Stimulated activated CD8-positive, alpha-beta memory T cell treated with anti-CD3 and anti-CD28 coated beads, Interleukin-15, amount 100 ng/mL, for 48 hours (primary cell): Measurements from ENCODE around the gene TBC1D22B.

Experiments
- DNase-seq, 2 donors: peaks; one replicate each; pipeline ENCODE4 v3.0.0-alpha.2; 2020; ENCODE audit warnings: low read depth in 2 of 2

Gene TBC1D22B, protein sequence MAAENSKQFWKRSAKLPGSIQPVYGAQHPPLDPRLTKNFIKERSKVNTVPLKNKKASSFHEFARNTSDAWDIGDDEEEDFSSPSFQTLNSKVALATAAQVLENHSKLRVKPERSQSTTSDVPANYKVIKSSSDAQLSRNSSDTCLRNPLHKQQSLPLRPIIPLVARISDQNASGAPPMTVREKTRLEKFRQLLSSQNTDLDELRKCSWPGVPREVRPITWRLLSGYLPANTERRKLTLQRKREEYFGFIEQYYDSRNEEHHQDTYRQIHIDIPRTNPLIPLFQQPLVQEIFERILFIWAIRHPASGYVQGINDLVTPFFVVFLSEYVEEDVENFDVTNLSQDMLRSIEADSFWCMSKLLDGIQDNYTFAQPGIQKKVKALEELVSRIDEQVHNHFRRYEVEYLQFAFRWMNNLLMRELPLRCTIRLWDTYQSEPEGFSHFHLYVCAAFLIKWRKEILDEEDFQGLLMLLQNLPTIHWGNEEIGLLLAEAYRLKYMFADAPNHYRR

DNA sequence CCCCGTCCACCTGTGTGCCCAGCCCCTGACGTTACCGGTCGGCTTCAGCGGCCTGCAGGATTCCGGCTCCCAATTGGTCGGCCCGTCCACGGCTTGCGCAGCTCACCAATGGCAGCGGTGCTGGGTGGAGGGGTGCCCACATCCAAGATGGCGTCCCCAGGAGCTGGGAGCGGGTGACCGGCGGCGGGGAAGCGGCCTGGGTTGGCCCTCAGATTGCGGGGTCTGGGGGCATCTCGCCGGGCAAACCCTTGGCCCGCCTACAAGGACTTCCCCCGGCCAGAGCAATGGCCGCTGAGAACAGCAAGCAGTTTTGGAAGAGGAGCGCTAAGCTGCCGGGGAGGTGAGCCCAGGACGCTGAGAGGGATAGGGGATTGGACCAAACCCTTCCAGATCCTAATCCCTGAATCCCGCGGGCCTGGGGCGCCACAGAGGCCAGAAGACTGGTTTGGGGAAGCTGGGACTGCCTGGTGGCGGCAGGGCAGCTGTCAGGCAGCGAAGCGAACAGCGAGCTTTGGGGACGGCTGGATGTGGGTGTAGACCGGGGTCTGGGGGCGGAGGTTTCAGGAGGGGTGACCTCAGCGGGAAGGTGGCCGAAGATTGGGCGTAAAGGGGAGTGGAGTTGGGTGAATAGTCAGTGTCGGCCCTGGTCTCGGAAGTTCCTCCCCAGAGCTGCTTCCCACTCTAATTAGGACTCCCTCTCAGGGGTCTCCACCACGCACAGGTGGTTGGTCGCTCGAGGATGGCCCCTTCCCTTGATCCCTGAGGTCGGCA is at the start of gene TBC1D22B, which contains the start of gene TMEM217:
TBC1D22B (plus strand) TSS at position 139 of the 771 bp plus-strand sequence; CDS start at position 285, 146 bp downstream.
TMEM217 (minus strand) TSS at position 511 of the 771 bp plus-strand sequence. CDS start 39,114 bp downstream, outside the sequence.
- peak; percentile 95 for DNase-seq

DNA sequence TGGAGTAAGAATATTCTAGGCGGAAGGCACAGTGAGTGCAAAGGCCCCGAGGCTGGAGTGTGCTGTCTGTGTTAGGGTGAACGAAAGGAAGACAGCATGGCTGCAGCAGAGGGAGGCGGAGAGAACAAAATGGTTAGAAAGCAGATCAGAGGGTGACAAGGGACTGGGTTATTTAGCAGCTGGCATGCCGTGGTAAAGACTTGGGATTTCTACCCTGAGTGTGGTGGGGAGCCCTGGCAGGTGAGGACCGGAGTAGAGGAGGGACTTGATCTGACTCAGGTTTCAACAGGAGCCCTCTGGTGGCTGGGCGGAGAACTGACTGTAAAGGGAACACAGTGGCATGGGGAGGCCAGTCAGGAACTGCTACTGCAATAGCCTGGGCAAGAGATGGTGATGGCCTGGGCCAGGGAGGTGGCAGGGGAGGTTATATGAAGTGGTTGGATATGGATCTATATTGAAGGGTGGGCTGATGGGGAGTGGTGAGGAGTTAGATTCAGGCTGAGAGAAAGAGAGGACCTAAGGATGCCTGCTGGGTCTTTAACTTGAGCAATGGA is 49.6 kb upstream of the TBC1D22B start:
- DNase-seq: peak; percentile 82

DNA sequence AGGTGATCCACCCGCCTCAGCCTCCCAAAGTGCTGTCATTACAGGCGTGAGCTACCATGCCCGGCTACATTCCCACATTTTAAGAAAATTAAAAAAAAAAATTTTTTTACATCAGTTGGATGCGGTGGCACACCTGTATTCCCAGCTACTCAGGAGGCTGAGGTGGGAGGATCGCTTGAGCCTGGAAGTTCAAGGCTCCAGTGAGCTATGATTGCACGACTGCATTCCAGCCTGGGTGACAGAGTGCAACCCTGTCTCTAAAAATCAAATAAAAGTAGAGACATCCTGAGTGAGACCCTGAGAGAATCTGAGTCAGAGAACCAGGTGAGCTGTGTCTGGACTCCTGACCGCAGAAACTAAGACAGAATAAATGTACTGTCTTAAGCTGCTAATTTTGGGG is 48.8 kb upstream of the TBC1D22B start:
- DNase-seq: no peak

DNA sequence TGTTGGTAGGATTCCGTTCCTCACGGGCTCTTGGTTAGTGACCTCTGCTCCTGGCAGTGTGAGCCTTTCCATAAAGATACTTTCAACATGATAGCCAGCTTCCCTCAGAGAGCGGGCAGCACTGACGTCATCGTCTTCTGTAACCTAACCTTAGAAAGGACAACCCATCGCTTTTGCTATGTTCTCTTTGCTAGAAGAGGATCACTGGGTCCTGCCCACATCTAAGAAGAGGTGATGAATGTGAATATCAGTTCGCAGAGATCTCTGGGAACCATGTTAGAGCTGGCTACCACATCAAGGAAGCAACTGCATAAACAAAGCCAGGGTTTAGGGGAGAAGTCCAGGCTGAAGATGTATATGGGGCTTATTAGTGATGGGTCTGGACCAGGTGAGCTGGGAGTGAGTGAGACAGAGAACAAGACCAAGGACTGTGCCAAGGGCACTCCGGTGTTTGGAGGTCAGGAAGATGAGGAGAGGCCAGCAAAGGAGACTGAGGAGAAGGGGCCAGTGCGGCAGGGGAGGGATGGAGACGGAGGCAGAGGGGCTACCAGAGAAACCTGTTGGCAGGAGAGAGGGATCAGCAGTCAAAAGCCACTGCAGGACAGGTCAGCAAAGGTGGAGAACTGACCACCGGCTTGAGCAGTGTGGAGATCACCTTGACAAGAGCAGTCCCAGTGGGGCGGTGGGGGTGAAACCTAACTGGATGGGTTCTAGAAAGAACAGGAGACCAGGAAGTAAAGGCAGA is 47.9 kb upstream of the TBC1D22B start:
- DNase-seq: no peak

DNA sequence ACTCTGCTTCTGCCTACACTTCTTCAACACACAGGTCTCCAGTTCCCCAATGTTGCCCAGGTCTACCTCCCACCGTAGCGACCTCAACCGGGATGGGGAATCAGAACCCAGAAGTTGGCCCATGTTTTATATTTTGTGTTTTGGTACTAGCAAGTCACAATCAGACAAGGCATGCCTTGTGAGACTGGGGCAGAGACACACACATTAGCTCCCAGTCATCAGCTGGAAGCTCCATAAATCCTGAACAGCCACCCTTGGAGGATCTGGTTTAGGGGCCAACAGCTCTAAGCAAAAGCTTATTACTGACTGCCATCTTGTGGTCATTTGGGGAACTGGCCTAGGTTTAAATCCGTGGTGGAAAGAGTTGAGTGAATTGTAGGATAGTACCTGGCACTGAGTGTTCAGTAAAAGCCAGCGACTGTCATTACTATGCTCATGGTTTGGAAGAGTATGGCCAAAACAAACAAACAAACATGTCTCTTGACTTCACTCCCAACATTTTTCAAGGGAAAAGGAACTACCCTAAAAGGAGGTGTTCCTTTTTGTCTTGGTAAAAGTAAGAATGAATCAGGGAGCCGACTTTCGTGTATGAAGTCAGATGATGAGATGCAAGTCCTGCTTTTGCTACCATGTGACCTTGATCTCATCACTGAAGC is 47.1 kb upstream of the TBC1D22B start:
- peak; percentile 46 to 55 for DNase-seq

DNA sequence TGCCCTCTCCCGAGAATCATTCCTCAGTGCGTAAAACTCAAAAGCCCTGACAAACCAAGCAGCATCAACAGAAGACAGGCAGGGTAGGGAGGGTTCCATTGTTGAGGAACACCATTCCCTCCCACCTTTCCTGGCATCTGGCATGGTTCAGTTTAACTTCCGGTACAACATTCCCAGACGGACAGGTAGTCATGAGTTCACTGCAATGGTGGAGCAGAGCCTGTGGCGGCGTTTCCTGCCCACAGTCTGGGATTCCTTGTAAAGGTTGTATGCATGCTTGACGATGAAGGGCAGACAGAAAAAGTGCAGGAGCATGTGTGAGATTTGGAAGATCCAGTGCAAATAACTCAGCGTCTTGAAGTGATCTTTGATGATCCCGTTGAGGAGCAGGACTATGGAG is 45.3 kb upstream of the TBC1D22B start:
- no peak for DNase-seq

DNA sequence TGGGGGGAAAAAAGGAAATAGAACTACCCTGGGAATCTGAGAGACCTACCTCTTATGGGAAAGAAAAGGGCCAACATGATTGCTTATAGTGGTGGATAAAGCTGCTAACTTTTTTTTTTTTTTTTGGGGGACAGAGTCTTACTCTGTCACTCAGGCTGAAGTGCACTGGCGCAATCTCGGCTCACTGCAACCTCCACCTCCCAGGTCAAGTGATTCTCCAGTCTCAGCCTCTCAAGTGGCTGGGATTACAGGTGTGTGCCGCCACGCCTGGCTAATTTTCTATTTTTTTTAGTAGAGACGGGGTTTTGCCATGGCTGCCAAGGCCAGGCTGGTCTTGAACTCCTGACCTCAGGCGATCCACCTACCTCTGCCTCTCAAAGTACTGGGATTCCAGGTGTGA is 39.5 kb upstream of the TBC1D22B start:
- no peak for DNase-seq

DNA sequence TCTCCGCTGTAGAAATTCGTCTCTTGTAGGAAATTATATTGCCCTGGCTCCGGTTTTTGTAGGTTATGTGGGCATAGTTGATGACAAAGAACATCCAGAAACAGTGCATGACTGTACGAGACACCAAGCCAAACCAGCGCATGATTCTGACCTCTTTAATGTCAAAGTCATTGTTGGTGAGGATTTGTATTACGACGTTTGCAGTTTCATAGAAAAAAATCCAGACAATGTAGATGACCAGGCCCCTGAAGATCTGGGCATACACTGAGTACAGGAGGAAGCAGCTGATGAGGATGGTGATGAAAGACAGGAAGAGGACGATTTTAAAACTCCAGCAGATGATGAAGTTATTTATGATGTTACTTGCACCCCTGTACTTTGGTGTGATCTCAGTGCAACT is 39.1 kb upstream of the TBC1D22B start:
- no peak for DNase-seq

DNA sequence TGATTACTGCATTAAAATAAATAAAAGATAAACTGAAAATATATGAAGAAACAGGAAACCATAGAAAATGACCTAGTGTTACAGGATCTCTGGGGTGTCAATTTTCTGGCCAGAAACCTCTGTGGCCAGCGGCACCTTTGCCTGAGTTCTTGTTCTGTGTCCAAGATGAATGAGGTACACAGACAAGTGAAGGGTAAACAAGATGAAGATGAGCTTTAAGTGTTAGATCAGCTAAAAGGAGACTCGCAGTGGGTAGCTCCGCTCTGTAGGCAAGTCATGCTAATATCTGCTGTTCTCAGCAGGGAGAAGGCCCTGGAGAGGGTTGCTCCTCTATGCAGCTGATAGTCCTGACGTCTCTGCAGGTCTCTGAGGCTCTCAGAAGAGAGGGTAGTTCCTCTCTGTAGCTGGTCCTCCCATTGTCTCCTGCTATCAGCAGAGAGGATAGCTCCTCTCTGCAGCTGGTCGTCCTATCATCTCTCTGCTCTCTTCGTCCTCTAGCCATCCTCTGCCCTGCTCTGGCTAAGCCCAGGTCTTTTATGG is 35.9 kb upstream of the TBC1D22B start:
- no peak for DNase-seq

DNA sequence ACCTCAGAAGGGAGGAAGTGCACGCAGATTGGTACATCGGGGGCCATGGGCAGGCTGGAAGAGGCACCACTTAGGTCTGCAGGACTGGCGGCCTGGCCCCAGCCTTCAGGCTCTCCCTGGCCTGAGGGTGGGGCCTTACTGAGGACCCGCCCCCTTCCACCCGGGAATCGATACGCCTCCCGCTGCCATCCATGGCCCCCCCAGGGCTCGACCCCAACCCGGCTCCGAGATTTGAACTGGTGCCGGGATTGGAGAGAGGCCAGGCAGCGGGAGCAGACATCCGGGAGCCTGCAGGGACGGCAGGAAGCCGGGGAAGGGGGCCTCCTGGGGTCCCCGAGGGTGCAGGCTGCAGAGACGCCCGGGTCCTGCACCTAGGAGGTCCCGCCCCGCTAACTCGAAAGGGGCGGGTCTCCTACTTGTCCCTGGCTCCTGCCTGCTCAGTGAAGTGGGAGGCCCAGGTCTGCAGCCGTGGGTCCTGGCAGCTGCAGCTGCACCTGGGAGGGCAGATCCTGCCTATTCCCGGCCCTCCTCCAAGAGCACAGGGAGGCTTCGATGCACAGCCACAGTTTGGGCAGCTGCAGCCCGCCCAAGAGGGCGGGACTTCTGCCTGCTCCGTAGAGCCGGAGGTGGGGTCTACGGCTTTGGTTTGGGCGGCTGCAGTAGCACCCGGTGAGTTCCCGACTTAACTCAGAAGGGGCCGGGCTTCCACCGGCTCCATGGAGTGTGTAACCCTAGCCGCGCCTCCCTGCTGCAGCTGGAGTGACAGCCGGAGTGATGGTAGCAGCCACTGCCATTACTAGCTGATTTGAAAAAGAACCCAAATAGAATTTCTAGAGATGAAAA is 35.2 kb upstream of the TBC1D22B start:
- DNase-seq: peak; percentile 56 to 74

DNA sequence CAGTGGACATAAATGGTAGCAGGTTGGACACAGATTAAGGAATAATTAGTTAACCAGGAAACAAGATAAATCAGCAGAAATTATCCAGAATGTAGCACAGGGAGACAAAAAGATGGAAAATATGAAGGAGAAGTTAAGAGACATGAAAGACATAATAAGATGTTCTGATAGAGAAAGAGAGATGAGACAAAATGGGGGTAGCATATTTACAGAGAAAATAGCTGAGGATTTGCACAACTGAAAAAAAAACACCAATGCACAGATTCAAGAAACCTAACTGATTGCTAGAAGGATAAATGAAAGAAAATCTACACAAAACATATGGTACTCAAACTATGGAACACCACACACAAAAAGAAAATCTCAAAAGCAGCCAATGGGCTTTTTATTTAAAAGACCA is 34.6 kb upstream of the TBC1D22B start:
- DNase-seq: no peak

DNA sequence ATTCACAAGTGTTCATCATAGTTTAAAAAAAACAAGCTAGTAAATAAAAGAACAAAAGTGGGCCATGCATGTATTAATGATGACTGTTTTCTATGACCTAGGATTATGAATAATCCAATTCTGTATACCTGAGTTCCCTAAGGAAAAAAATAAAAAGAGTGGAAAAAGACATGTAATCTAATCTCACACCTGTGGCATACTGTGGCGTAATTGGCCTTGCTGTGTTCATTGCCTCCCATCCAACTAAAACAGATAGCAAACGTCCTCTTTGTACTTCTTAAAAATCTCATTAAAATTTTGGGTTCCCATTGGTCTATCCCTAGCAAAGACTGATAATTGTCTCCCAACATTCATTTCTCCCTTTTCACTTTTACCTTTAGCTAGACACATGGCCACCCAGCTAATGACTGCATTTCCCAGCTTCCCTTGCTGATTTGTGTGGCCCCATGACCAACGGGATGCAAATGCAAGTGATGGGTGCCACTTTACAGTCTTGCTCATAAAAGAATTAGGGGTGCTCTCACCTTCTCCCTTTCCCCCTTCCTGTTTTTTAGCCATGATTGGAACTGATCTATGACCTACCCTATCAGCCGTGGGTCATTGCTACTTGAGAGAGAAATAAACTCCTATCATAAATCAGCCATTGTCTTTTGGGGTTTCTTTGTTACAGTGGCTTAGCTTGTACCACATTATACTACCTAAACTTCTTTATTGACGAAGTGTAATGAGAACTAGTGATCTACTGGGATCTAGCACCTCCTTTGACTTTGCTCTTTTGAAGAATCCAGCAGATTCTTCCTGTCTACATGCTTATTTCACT is 32.0 kb upstream of the TBC1D22B start:
- DNase-seq: no peak

DNA sequence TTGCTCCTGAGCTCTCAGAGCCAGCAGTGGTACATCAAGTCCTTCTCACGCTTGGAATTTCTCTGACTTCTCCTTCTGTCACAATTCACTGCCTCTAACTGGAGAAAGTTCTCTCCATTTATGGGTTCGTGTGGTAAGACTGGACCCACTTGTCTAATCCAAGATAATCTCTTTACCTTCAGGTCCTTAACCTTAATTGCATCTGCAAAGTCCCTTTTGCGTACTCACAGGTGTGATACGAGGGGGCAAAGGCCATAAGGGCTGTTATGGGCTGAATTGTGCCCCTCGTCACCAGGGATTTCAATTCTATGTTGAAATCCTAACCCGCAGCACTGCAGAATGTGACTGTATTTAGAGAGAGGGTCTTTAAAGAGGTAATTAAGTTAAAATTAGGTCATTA is 27.5 kb upstream of the TBC1D22B start:
- DNase-seq: no peak

DNA sequence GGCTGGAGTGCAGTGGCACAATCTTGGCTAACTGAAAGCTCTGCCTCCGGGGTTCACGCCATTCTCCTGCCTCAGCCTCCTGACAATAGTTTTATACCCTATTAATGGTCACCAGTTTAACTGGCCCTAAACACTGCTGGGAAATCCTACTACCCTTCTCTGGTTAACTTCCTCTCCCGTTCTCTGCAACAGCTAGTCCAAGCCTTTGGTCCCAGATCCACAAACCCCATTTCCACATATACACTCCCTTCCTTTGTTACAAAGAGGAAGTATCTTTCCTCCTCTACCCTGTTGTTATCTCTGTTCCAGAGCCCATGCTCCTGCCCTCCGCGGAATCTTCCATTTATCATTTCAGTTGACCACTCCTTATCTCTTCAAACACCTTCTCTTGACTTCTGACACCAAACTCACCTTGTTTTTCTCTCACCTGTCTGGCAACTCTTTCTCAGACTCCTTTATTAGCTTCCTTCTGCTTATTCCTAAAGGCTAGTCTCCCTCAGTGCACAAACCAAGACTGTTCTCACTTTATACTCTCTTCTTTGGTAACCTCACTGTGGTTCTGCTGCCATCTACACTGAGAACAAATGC is 25.0 kb upstream of the TBC1D22B start:
- no peak for DNase-seq

DNA sequence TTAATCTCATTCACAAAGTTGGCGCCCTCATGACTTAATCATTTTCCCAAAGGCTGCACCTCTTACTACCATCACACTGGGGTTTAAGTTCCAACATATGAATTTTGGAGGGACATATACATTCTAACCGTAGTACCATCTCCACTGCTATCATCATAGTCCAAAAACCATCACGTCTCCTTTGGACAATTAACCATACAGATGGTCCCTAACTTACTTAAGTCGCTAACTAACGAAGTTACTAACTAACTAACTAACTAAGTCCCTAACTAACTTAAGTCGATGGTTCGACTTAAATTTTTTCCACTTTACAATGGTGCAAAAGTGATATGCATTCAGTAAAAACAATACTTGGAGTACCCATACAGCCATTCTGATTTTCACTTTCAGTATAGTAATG is 24.0 kb upstream of the TBC1D22B start:
- no peak for DNase-seq

DNA sequence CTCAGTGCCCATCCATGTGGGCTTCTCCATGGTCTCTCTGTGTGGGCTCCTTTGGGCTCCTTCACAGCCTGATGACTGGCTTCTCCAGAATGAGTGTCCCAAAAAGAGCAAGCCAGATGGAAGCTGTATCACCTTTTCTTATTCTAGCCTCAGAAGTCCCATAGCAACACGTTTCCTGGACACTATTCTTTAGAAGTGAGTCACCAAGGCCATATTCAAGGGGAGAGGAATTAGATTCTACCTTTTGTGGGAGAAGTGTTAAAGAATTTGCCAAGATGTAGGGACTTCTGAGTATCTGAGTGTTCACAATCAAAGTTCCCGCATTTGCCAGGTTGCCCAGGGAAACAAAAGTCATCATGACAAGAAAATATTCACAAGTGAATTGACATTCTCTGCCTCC is 20.7 kb upstream of the TBC1D22B start:
- DNase-seq: no peak

DNA sequence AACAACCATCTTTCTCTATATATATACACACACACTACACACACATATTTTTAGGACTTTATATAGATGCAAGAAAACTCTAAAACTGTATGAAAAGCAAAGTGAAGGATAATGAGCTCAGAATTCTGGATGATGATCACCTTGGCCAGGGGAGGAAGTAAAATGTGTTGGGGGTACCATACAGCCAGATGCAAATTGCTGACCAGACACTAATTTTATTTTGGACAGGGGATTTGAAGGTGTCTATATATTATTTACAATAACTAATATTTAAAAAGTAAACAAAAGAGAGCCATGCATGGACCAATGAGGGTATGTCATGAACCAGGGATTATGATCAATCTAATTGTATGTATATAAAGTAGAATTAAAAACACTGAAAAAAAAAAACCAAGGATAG is 19.8 kb upstream of the TBC1D22B start:
- no peak for DNase-seq

DNA sequence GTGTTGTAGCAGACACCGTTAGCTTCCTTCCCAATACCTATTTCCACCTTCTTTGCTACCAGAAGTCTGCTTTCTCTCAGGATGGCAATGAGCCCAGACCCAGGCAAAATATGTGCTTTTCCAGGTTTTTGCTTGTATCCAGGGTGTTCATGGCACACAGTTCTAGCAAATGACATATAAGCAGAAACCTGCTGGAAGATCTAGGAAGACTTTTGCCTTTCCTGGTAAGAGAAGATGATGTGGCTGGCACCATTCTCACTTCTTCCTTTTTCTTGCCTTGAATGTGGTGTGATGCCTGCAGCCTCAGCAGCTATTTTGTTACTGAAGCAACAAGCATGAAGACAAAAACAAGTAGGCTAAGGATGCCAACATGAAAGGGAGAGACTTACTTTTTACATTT is 19.2 kb upstream of the TBC1D22B start:
- no peak for DNase-seq

DNA sequence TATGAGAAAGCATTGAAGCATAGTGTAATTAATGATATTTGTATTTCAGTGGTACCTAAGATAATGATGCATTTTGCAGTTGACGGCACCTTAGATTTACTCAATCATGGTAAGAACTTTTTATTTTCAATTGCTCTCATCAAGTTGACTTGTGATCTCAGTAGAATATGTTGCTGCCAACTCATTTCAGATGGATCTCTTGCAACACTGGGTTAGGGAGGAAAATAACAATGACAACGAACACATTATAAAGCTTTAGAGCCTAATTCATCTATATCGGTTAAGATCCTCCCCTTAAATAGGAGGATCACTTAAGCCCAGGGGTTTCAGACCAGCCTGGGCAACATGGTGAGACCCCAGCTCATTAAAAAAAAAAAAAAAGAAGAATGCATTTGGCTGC is 18.0 kb upstream of the TBC1D22B start:
- no peak for DNase-seq
